ENCODE measurements around the gene NDUFV2. TPM values are rescaled to one million over a fixed set of nuclear protein-coding genes. Genes with fewer than 3 reads are reported as not detected.
A peak's percentile ranks its signal among the peaks of the same experiment; 100 is the strongest.

The NDUFV2 gene
- total RNA-seq, 1 donor from 2014 or later = 97.7 TPM

GRCh38 chr18:9100796-9101195 lies 1.7 kb upstream of the NDUFV2 start:
- Mint-ChIP-seq H3K4me3 (ENCODE audit: unreplicated experiment) (no peak overlapping the region), H3K36me3 (ENCODE audit: unreplicated experiment) (no peaks in the 10 kb centered on the region), H3K27me3 (ENCODE audit: unreplicated experiment) (no peaks in the 10 kb centered on the region), H3K4me1 (ENCODE audit: unreplicated experiment) (peaks cover 29% of the 10 kb centered on the region), H3K27ac (ENCODE audit: unreplicated experiment) (peak overlapping the region; percentile 10), H3K9me3 (ENCODE audit: unreplicated experiment) (no peaks in the 10 kb centered on the region)
- no peak for DNase-seq (ENCODE audit: extremely low spot score, unreplicated experiment)
- TF ChIP-seq CTCF (IDR thresholded peaks at IDR 0.05) = no peak

GRCh38 chr18:9101730-9102507 lies 580 bp upstream of the NDUFV2 start:
- peak overlapping the region; percentile 87 for H3K4me3 Mint-ChIP-seq (ENCODE audit: unreplicated experiment)
- H3K36me3 Mint-ChIP-seq (ENCODE audit: unreplicated experiment) = no peaks in the 10 kb centered on the region
- DNase-seq (ENCODE audit: extremely low spot score, unreplicated experiment) = no peak
- no peaks in the 10 kb centered on the region for H3K9me3 Mint-ChIP-seq (ENCODE audit: unreplicated experiment)
- H3K4me1 Mint-ChIP-seq (ENCODE audit: unreplicated experiment) = peaks cover 40% of the 10 kb centered on the region
- no peaks in the 10 kb centered on the region for H3K27me3 Mint-ChIP-seq (ENCODE audit: unreplicated experiment)
- no peak for TF ChIP-seq CTCF (IDR thresholded peaks at IDR 0.05)
- H3K27ac Mint-ChIP-seq (ENCODE audit: unreplicated experiment) = peak overlapping the region; percentile 93

GRCh38 chr18:9103376-9103873 lies 926 bp downstream of the NDUFV2 start:
- DNase-seq (ENCODE audit: extremely low spot score, unreplicated experiment) = no peak
- TF ChIP-seq CTCF (IDR thresholded peaks at IDR 0.05) = peak; percentile 42
- peaks cover 55% of the 10 kb centered on the region for H3K4me1 Mint-ChIP-seq (ENCODE audit: unreplicated experiment)

GRCh38 chr18:9104244-9104901 lies 1.9 kb downstream of the NDUFV2 start:
- Mint-ChIP-seq H3K4me1 (ENCODE audit: unreplicated experiment) (peaks cover 62% of the 10 kb centered on the region), H3K27ac (ENCODE audit: unreplicated experiment) (peak overlapping the region; percentile 87), H3K9me3 (ENCODE audit: unreplicated experiment) (no peaks in the 10 kb centered on the region), H3K36me3 (ENCODE audit: unreplicated experiment) (no peaks in the 10 kb centered on the region), H3K4me3 (ENCODE audit: unreplicated experiment) (peak overlapping the region; percentile 87), H3K27me3 (ENCODE audit: unreplicated experiment) (no peaks in the 10 kb centered on the region)
- TF ChIP-seq CTCF (IDR thresholded peaks at IDR 0.05) = no peak
- DNase-seq (ENCODE audit: extremely low spot score, unreplicated experiment) = no peak

More at GRCh38 chr18:9103376-9103873, 926 bp downstream of the NDUFV2 start:
- no peaks in the 10 kb centered on the region for H3K36me3 Mint-ChIP-seq (ENCODE audit: unreplicated experiment)
- peak overlapping the region; percentile 87 for H3K27ac Mint-ChIP-seq (ENCODE audit: unreplicated experiment)
- peak overlapping the region; percentile 87 for H3K4me3 Mint-ChIP-seq (ENCODE audit: unreplicated experiment)
- no peaks in the 10 kb centered on the region for H3K9me3 Mint-ChIP-seq (ENCODE audit: unreplicated experiment)
- no peaks in the 10 kb centered on the region for H3K27me3 Mint-ChIP-seq (ENCODE audit: unreplicated experiment)

GRCh38 chr18:9105420-9105819 lies 2.9 kb downstream of the NDUFV2 start:
- peaks cover 72% of the 10 kb centered on the region for H3K4me1 Mint-ChIP-seq (ENCODE audit: unreplicated experiment)
- no peaks in the 10 kb centered on the region for H3K9me3 Mint-ChIP-seq (ENCODE audit: unreplicated experiment)
- H3K27ac Mint-ChIP-seq (ENCODE audit: unreplicated experiment) = peak overlapping the region; percentile 82
- no peaks in the 10 kb centered on the region for H3K27me3 Mint-ChIP-seq (ENCODE audit: unreplicated experiment)
- DNase-seq (ENCODE audit: extremely low spot score, unreplicated experiment) = no peak
- H3K36me3 Mint-ChIP-seq (ENCODE audit: unreplicated experiment) = no peaks in the 10 kb centered on the region
- H3K4me3 Mint-ChIP-seq (ENCODE audit: unreplicated experiment) = peak overlapping the region; percentile 87
- no peak for TF ChIP-seq CTCF (IDR thresholded peaks at IDR 0.05)

Data from osteocyte (in vitro differentiated cells).